K562 (cell line): ENCODE data around the gene RPS8. TPM values are rescaled to one million over a fixed set of nuclear protein-coding genes. Genes with fewer than 3 reads are reported as not detected.

Experiments used
- ATAC-seq: fragments of 200-7000 bp; cut with Tn5 transposase; 3 replicates; pipeline ENCODE4 v1.9.1; 2020; ENCODE audit warnings: moderate library complexity
- BruUV-seq: library from RNA; stranded (reverse); fragments of 400-500 nt; replicated peaks from 2 replicates; lab custom pipeline; 2021; lab: Mats Ljungman, UMichigan
- CTCF ChIA-PET: fragments of 300-600 bp; formaldehyde crosslinking; extraction: SDS; loops from one replicate; lab custom pipeline; 2021; ENCODE audit warnings: low intra/inter-chr PET ratio; lab: Yijun Ruan, JAX
- POLR2A ChIA-PET: fragments of 300-600, 350-650 bp; sonication (Branson Sonifier 250); formaldehyde crosslinking; extraction: SDS; loops from one replicate; lab custom pipeline; 2021; ENCODE audit warnings: antibody characterized with exemption, inconsistent platforms; lab: Yijun Ruan, JAX
- DNase-seq, 4 experiments: peaks; one replicate each; pipeline versions ENCODE4 v3.0.0 to v3.0.0-alpha.2; 2011 to 2018; ENCODE audit warnings: low spot score in 3 of 4, mixed read lengths in 3 of 4; ENCODE audit errors: extremely low read depth in 1 of 4
- FAIRE-seq: peaks from 2 replicates; lab custom pipeline; 2011; peaks lifted over from hg19 to GRCh38; lab: Jason Lieb, UNC
- H2AFZ ChIP-seq: 2 replicates; pipeline ENCODE4 v1.6.0; 2011; ENCODE audit warnings: low read depth, low read length, control low read depth, inconsistent platforms
- H3K27ac ChIP-seq: fragments of 200-600 bp; 3 replicates; pipeline ENCODE4 v1.8.0; 2011; ENCODE audit warnings: low read depth, mild to moderate bottlenecking, control low read depth, inconsistent platforms, low read length, moderate library complexity, mixed read lengths; ENCODE audit errors: extremely low read depth
- H3K27me3 ChIP-seq, 2 experiments: fragments of 300-600 bp in 1 of 2; 2 replicates in 1 of 2; 3 replicates in 1 of 2; pipeline versions ENCODE4 v1.6.0 to v1.8.0; 2011; ENCODE audit warnings: inconsistent platforms in 2 of 2, low read length in 2 of 2, mild to moderate bottlenecking in 1 of 2, mixed read lengths in 1 of 2, moderate library complexity in 1 of 2; ENCODE audit not compliant: control insufficient read depth in 2 of 2, insufficient read depth in 2 of 2
- H3K36me3 ChIP-seq: fragments of 300-600 bp; 3 replicates; pipeline ENCODE4 v1.8.0; 2011; ENCODE audit warnings: mild to moderate bottlenecking, low read length, inconsistent platforms; ENCODE audit not compliant: control insufficient read depth, insufficient read depth
- H3K4me1 ChIP-seq, 2 experiments: fragments of 200-600 bp in 1 of 2; replicated peaks in 1 of 2; 2 replicates in 1 of 2; 3 replicates in 1 of 2; pipeline versions ENCODE4 v1.5.1 to v1.8.0; 2011; ENCODE audit warnings: inconsistent platforms in 2 of 2, low read length in 2 of 2, mild to moderate bottlenecking in 1 of 2, mixed read lengths in 1 of 2, moderate library complexity in 1 of 2; ENCODE audit not compliant: control insufficient read depth in 2 of 2, insufficient read depth in 2 of 2
- H3K4me2 ChIP-seq: 2 replicates; pipeline ENCODE4 v1.6.1; 2011; ENCODE audit warnings: low read length, control low read depth, inconsistent platforms, mixed read lengths; ENCODE audit not compliant: insufficient read depth
- H3K4me3 ChIP-seq: fragments of 200-600 bp; sonication (generic), shearing (Covaris generic); 2 replicates; pipeline ENCODE4 v1.5.1; 2016; ENCODE audit warnings: control low read depth, inconsistent platforms
- H3K79me2 ChIP-seq: fragments of 200-600 bp; 3 replicates; pipeline ENCODE4 v1.8.0; 2011; ENCODE audit warnings: low read length, inconsistent platforms; ENCODE audit not compliant: control insufficient read depth, insufficient read depth
- H3K9ac ChIP-seq, 2 experiments: 2 replicates each; pipeline versions ENCODE4 v1.6.0 to v1.6.1; 2011; ENCODE audit warnings: low read depth in 2 of 2, low read length in 2 of 2, control low read depth in 1 of 2, inconsistent platforms in 1 of 2, mild to moderate bottlenecking in 1 of 2, mixed read lengths in 1 of 2; ENCODE audit not compliant: insufficient read depth in 1 of 2
- H3K9me1 ChIP-seq: one replicate; pipeline ENCODE4 v1.6.0; 2011; ENCODE audit warnings: inconsistent platforms, mild to moderate bottlenecking, low read length, moderate library complexity; ENCODE audit not compliant: control insufficient read depth, insufficient read depth
- H3K9me3 ChIP-seq: replicated peaks from 2 replicates; pipeline ENCODE4 v1.5.1; 2011; ENCODE audit warnings: low read depth, low read length, inconsistent platforms; ENCODE audit not compliant: control insufficient read depth, insufficient read depth
- H4K20me1 ChIP-seq: replicated peaks from 2 replicates; pipeline ENCODE4 v1.6.1; 2011; ENCODE audit warnings: low read length, inconsistent platforms, mixed read lengths; ENCODE audit not compliant: control insufficient read depth, insufficient read depth
- ZNF174 ChIP-seq: fragments of 250-450 bp; sonication (Bioruptor Pico); IDR thresholded peaks from 2 replicates; pipeline ENCODE4 v1.4.0; 2020; ENCODE audit warnings: mild to moderate bottlenecking
- WGBS: fragments of 100-300 bp; shearing (Covaris generic); methylation state at CpG from one replicate; pipeline ENCODE4 v1.1.6; 2016; ENCODE audit warnings: low coverage, mixed read lengths; ENCODE audit not compliant: insufficient coverage; ENCODE audit errors: missing lambda C conversion rate; 5-methylcytosine and 5-hydroxymethylcytosine counted together
- in situ Hi-C: fragments of 300-500 bp; cut with MboI; formaldehyde crosslinking; loops from 4 replicates; pipeline ENCODE4 v1.15.0; 2018; ENCODE audit warnings: inconsistent platforms, mixed read lengths
- intact Hi-C: fragments of 100-400 bp; cut with micrococcal nuclease; formaldehyde crosslinking; loops from 2 replicates; pipeline ENCODE4 v1.14.2; 2022
- polyA plus RNA-seq, 8 experiments: library from polyadenylated mRNA; depleted of rRNA in 4 of 8; stranded (reverse) in 5 of 8; unstranded in 3 of 8; fragments of >200 nt; fragmentation: Nextera tagmentation in 2 of 8; fragmentation: Illumina TruSeq in 1 of 8; extraction: Ambion mirVana in 2 of 8; extraction: Trizol in 1 of 8; gene quantifications; 2 replicates each; pipeline versions ENCODE4 v1.2.1 to v1.2.3, GENCODE V29; 2011 to 2014; ENCODE audit warnings: inconsistent platforms in 1 of 8, missing spikeins in 1 of 8
- total RNA-seq, 7 experiments: library from RNA; depleted of rRNA in 6 of 7; stranded (reverse); fragments of >200 nt in 6 of 7; fragmentation: Illumina TruSeq in 2 of 7; extraction: Trizol in 2 of 7; gene quantifications; 2 replicates each; pipeline versions ENCODE4 v1.2.1 to v1.2.3, GENCODE V29; 2011 to 2021; ENCODE audit warnings: low replicate concordance in 1 of 7
- TF ChIP-seq, protein P1 (sequence below): fragments of 450-650 bp; IDR thresholded peaks from 2 replicates; pipeline ENCODE4 v1.6.1; 2014; ENCODE audit warnings: low read depth, mild to moderate bottlenecking, moderate library complexity, borderline replicate concordance
- TF ChIP-seq, protein P2 (sequence below): sonication (generic); formaldehyde crosslinking; IDR thresholded peaks from 2 replicates; pipeline ENCODE4 v1.8.0; 2022; ENCODE audit warnings: missing genetic modification reagents, mild to moderate bottlenecking, borderline replicate concordance

Gene RPS8
- total and polyA plus RNA-seq, 9 of the 15 experiments (the other 6 are each of a cell fraction or from before 2014, with no cell fraction given): 2,431 to 4,168 (median 3,109) TPM

DNA sequence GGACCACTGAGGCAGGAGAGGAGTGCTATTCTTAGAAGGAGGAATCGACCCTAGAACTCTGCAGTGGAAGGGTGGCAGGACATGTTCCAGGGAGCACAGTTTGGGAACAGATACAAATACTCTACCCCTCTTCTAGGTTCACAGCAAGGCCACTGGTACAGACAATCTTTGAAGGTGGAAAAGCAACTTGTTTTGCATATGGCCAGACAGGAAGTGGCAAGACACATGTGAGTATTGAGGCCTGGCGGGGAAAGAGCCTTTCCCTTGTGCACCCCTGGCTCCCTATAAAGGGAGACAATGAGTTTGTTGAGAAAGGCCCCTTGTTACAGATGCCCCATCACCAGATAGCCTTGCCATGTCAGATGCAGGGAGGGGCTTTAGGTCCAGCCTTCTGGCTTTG is 17.9 kb upstream of the RPS8 start:
- Histone ChIP-seq H4K20me1 (peaks cover 4% of the 10 kb centered on the region; the same call in 1 of the 2 replicates), H3K27me3 (no peaks in the 10 kb centered on the region), H2AFZ (no peak overlapping the region), H3K9me3 (no peaks in the 10 kb centered on the region), H3K36me3 (peaks cover 99% of the 10 kb centered on the region), H3K27ac (no peak overlapping the region), H3K4me2 (no peak overlapping the region), H3K79me2 (no peaks in the 10 kb centered on the region; the same call in 2 of the 3 replicates), H3K9ac (no peak overlapping the region), H3K4me1 (no peaks in the 10 kb centered on the region), H3K4me3 (no peak overlapping the region), H3K9me1 (peaks cover 5% of the 10 kb centered on the region)
- ATAC-seq: no peak
- 93% methylated on average over 2 of the region's 2 CpGs for WGBS
- CTCF ChIA-PET: no interaction called here
- DNase-seq: no peak
- TF ChIP-seq ZNF174 (CRISPR knock-in tag): no peak
- TF ChIP-seq, protein P1, sequence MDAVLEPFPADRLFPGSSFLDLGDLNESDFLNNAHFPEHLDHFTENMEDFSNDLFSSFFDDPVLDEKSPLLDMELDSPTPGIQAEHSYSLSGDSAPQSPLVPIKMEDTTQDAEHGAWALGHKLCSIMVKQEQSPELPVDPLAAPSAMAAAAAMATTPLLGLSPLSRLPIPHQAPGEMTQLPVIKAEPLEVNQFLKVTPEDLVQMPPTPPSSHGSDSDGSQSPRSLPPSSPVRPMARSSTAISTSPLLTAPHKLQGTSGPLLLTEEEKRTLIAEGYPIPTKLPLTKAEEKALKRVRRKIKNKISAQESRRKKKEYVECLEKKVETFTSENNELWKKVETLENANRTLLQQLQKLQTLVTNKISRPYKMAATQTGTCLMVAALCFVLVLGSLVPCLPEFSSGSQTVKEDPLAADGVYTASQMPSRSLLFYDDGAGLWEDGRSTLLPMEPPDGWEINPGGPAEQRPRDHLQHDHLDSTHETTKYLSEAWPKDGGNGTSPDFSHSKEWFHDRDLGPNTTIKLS: no peak
- TF ChIP-seq, protein P2, sequence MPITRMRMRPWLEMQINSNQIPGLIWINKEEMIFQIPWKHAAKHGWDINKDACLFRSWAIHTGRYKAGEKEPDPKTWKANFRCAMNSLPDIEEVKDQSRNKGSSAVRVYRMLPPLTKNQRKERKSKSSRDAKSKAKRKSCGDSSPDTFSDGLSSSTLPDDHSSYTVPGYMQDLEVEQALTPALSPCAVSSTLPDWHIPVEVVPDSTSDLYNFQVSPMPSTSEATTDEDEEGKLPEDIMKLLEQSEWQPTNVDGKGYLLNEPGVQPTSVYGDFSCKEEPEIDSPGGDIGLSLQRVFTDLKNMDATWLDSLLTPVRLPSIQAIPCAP (CRISPR knock-in tag): no peak
- no TSS peak for BruUV-seq
- intact Hi-C loops: no loop called here
- no peak for FAIRE-seq
- POLR2A ChIA-PET: interaction anchor here (1.5 to 11.4 kb wide), 2 partner anchors 9 to 10 kb away, joined by 4 to 199 read pairs; no protein-coding TSS in a partner anchor
- in situ Hi-C loops: no loop called here
